Measurements from ENCODE around the gene MEGF10.

Gene MEGF10

DNA sequence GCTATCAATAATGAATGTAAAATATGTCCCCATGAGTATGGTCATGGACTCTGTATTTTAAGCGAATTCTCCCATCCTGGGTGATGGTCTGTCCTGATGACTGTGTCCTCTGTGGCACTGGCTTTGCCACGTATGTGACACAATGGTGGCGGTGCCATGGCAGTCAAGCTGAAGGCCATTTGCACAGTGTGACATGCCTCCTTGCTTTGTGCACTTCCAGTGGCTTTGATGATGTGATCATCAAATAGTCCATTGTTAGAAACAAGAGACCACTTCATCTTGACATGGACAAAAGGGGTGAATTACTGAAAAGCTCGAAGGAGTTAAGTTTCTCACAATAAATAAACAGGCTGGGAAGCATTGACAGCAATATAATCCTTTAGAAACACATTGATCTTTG, 195.9 kb downstream of the MEGF10 start:
- TF ChIP-seq, protein P1, sequence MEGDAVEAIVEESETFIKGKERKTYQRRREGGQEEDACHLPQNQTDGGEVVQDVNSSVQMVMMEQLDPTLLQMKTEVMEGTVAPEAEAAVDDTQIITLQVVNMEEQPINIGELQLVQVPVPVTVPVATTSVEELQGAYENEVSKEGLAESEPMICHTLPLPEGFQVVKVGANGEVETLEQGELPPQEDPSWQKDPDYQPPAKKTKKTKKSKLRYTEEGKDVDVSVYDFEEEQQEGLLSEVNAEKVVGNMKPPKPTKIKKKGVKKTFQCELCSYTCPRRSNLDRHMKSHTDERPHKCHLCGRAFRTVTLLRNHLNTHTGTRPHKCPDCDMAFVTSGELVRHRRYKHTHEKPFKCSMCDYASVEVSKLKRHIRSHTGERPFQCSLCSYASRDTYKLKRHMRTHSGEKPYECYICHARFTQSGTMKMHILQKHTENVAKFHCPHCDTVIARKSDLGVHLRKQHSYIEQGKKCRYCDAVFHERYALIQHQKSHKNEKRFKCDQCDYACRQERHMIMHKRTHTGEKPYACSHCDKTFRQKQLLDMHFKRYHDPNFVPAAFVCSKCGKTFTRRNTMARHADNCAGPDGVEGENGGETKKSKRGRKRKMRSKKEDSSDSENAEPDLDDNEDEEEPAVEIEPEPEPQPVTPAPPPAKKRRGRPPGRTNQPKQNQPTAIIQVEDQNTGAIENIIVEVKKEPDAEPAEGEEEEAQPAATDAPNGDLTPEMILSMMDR (IDR thresholded peaks at IDR 0.05; ENCODE audit: borderline replicate concordance, extremely low read depth, low read length, poor library complexity, severe bottlenecking), result no peak
- no peak for TF ChIP-seq EZH2 (IDR thresholded peaks at IDR 0.05; ENCODE audit: borderline replicate concordance, low read depth, low read length, severe bottlenecking)
- H2AFZ ChIP-seq (ENCODE audit: low read depth, low read length), result no peak overlapping the region
- H4K20me1 ChIP-seq (ENCODE audit: insufficient read depth, low read length), result no peaks in the 10 kb centered on the region
- no peak overlapping the region for H3K4me2 ChIP-seq (ENCODE audit: insufficient read depth, low read length)
- H3K9me3 ChIP-seq (ENCODE audit: insufficient read depth, low read length, severe bottlenecking), result no peaks in the 10 kb centered on the region
- no peaks in the 10 kb centered on the region for H3K79me2 ChIP-seq (ENCODE audit: insufficient read depth, low read length)
- H3K27ac ChIP-seq (ENCODE audit: low read length), result no peak overlapping the region
- H3K27me3 ChIP-seq (ENCODE audit: insufficient read depth, low read length, poor library complexity), result peaks cover 7% of the 10 kb centered on the region
- DNase-seq (no peak), ATAC-seq (ENCODE audit: insufficient read depth, low read depth) (no peak)
- no peak overlapping the region for H3K9ac ChIP-seq (ENCODE audit: low read depth, low read length)
- no peaks in the 10 kb centered on the region for H3K4me1 ChIP-seq (ENCODE audit: insufficient read depth, low read length)
- H3K36me3 ChIP-seq (ENCODE audit: insufficient read depth, low read length), result no peaks in the 10 kb centered on the region
- no peak overlapping the region for H3K4me3 ChIP-seq (ENCODE audit: low read depth in 1 of 2, low read length in 2 of 2)

DNA sequence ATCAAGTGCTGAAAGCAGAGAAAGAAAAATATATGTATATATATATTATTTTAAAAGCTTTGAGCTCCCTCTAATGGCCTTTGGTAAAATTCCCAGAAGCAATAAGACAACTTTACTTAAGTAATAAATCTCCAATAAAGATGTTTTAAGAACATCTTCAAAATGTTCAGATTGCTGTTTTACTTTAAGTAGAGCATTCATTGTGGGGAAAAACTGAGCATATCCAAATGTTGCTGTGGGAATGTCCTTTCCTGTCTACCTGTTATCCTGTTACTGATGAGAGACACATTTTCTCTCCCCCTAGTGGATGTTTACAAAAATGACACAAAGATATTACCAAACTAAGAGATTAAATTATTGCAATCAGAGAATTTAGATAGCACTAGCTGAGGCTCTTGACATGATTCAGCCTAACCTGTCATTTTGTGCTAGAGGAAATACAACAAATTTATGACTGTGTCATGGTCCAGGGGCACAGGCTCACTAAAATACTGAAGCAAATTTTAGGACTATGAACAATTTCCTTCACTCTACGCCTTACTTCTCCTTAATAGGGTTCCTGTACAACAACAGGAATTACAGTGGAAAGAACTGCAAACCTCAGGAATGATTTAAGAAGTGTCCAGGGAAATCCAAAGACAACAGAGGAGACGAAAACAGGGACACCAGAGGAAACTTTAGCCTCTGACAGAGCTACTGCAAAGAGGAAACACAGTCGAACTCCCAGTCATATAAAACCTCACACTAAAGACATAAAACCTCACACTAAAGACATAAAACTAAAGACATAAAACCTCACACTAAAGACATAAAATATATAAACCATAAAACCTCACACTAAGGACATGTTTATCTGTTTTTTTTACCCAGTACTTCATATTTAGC, 202.5 kb downstream of the MEGF10 start:
- peak; percentile 78 for ATAC-seq (ENCODE audit: insufficient read depth, low read depth)

DNA sequence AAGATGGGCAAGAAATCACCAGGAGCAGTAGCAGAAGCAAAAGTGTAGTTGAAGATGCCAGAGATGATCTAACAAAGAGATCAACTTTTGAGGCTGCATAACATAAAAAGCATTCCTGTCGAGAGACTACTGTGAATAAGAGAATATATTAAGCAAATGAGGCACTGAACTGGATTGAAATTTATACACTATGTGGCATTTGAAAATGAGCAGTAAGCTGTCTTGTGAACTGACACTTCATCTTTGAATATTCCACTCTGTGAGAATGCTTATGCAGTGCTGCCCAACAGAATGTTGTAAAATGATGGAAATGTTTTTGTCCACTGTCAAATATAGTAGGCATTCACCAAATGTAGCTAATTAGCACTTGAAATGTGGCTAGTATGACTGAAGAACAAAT, 208.0 kb downstream of the MEGF10 start:
- Histone ChIP-seq H3K36me3 (ENCODE audit: insufficient read depth, low read length) (no peaks in the 10 kb centered on the region), H3K79me2 (ENCODE audit: insufficient read depth, low read length) (no peaks in the 10 kb centered on the region), H3K9ac (ENCODE audit: low read depth, low read length) (no peak overlapping the region), H2AFZ (ENCODE audit: low read depth, low read length) (no peak overlapping the region), H3K4me1 (ENCODE audit: insufficient read depth, low read length) (no peaks in the 10 kb centered on the region), H3K27me3 (ENCODE audit: insufficient read depth, low read length, poor library complexity) (peaks cover 7% of the 10 kb centered on the region), H3K27ac (ENCODE audit: low read length) (no peak overlapping the region), H4K20me1 (ENCODE audit: insufficient read depth, low read length) (no peaks in the 10 kb centered on the region), H3K4me2 (ENCODE audit: insufficient read depth, low read length) (no peak overlapping the region), H3K4me3 (ENCODE audit: low read depth in 1 of 2, low read length in 2 of 2) (no peak overlapping the region), H3K9me3 (ENCODE audit: insufficient read depth, low read length, severe bottlenecking) (no peaks in the 10 kb centered on the region)
- ATAC-seq (ENCODE audit: insufficient read depth, low read depth) (no peak), DNase-seq (no peak)
- no peak for TF ChIP-seq EZH2 (IDR thresholded peaks at IDR 0.05; ENCODE audit: borderline replicate concordance, low read depth, low read length, severe bottlenecking)
- TF ChIP-seq, protein P1 (IDR thresholded peaks at IDR 0.05; ENCODE audit: borderline replicate concordance, extremely low read depth, low read length, poor library complexity, severe bottlenecking), result no peak

More for the DNA sequence above, 202.5 kb downstream of the MEGF10 start:
- Histone ChIP-seq H3K79me2 (ENCODE audit: insufficient read depth, low read length) (no peaks in the 10 kb centered on the region), H3K4me1 (ENCODE audit: insufficient read depth, low read length) (no peaks in the 10 kb centered on the region), H3K27me3 (ENCODE audit: insufficient read depth, low read length, poor library complexity) (peaks cover 3% of the 10 kb centered on the region), H3K4me3 (ENCODE audit: low read depth in 1 of 2, low read length in 2 of 2) (no peak overlapping the region), H3K9ac (ENCODE audit: low read depth, low read length) (no peak overlapping the region), H2AFZ (ENCODE audit: low read depth, low read length) (no peak overlapping the region), H3K4me2 (ENCODE audit: insufficient read depth, low read length) (no peak overlapping the region), H4K20me1 (ENCODE audit: insufficient read depth, low read length) (no peaks in the 10 kb centered on the region), H3K9me3 (ENCODE audit: insufficient read depth, low read length, severe bottlenecking) (no peaks in the 10 kb centered on the region), H3K36me3 (ENCODE audit: insufficient read depth, low read length) (no peaks in the 10 kb centered on the region), H3K27ac (ENCODE audit: low read length) (no peak overlapping the region)
- no peak for DNase-seq
- no peak for TF ChIP-seq EZH2 (IDR thresholded peaks at IDR 0.05; ENCODE audit: borderline replicate concordance, low read depth, low read length, severe bottlenecking)
- TF ChIP-seq, protein P1 (IDR thresholded peaks at IDR 0.05; ENCODE audit: borderline replicate concordance, extremely low read depth, low read length, poor library complexity, severe bottlenecking), result peak; percentile 76
